ENCODE data around the gene ALPI.

ALPI gene

DNA sequence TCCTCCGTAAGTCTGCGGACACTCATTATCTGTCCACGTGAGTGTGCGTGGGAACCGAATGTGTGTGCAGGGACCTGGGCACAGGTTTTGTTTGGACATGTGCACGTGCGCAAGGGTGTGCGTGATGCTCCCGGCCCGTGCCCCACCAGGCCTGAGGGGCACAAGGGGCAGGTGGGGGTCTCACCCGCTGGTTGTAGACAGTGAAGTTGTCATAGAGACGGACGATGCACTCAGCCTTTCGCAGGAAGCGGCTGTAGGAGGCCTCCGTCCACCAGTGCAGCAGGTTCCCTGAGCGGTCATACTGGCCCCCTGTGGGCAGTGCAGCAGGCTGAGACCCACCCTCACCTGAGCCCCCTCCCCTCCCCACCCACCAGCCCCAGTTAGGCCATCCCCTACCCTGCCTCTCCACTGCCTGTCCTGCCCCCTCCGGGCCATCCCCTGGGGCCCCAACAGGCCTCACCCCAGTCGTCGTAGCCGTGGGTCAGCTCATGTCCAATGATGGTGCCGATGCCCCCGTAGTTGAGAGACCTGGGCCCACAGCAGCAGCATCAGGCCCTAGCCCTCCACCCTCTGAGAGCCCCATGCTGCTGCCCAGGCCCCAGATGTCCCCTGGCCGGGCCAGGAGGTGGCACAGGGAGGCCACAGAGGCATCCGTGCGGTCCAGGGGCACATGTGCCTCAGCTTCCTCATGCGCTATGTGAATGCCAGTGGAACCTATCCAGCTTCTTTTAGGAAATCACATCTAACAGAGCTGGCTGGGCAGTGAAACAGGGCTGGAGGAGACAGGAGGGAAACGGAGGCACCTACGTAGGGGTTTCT is 25.6 kb downstream of the ALPI start:
- peak in 4 of 10 donors; percentile 5 to 65 (median 34) for DNase-seq
- intact Hi-C loops (cut with DNase I): no loop called here

GRCh38 chr2:232482301-232483238 is 26.6 kb downstream of the ALPI start:
- intact Hi-C loops (cut with DNase I): no loop called here
- peak in 5 of 10 donors; percentile 4 to 79 (median 18) for DNase-seq

DNA sequence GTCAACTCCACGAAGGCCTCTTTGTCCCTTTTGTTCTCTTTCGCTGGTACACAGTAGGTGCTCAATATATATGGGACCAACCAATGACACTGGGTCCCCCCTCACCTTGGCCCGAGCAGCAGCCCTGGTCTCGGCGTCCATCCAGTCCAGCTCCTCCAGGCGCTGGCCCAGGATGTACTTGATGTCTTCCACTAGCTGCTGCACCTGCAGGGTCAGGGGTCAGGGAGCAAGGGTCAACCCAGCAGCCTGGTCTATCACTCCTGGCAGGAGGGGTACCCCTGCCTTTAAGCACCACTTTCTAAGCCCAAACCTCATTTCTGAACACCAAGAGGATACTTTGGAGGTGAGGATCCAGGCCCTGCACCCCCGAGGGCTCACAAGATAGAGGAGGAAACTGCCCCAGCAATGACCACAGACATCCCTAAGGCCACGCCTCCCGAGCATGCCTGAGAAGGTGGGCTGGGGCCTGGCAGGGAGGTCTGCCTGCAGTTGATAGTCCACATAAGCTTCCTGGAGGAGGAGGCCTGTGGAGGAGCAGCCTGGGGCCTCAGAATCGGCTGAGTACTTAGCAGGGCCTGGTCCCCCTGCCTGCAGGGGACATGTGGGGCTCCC is 27.5 kb downstream of the ALPI start:
- peak in 4 of 10 donors; percentile 2 to 62 (median 40) for DNase-seq
- intact Hi-C loops (cut with DNase I): no loop called here

GRCh38 chr2:232483923-232484627 is 28.1 kb downstream of the ALPI start:
- intact Hi-C loops (cut with DNase I): no loop called here
- DNase-seq: peak in 4 of 10 donors; percentile 6 to 67 (median 43)

DNA sequence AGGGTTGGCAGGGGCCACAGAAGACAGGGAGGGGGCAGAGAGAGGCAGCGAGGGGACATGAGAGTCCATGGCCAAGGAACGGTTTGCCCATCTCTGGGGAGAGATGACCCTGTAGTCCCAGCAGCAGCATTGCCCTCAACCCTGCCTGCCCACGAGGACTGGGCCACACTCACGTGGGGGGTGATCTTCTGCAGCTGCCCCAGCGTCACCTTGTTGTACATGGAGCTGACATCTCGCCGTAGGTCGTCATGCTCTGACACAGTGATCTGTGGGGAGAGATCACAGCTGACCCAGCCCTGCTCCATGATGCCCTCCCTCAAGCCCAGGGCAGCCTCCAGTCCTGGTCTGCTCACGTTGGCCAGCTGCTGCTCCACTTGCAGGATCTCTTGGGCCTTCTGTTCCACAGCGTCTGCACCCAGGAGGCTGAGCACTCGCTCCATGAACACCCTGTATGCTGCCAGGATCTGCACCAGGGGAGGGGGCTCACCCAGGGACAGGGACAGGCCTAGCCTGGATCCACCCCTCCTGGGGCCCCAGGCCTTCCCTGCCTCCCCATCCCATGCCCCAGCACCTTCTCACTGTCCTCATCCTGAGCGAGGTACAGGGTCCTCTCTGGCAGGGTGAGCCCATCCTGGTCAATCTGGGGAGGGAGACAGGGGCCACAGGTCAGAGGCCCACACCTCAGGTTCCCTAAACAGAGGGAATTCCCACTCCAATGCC is 28.8 kb downstream of the ALPI start:
- peak in 4 of 10 donors; percentile 15 to 66 (median 40) for DNase-seq

DNA sequence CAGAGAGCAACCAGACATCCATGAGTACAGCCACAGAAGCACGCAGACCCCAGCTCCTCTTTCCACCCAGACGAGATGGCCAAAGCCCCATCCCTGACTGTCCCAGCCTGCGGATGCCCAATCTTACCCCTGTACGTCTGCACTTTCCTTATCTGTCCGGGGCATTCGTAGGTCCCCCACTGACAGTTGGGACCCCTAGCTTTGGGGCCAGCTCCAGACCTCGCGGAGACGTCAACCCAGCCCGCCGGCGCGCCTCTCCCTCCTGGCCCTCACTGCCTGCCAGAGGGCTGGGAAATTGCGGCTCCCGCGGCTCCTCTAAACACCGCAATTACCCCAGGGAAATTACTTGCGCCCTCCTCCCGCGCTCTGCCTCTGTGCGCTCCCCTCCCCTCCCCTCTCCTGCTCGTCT is 29.4 kb downstream of the ALPI start:
- peak in 3 of 10 donors; percentile 9 to 61 (median 40) for DNase-seq

More for the DNA sequence above, 28.8 kb downstream of the ALPI start:
- intact Hi-C loops (cut with DNase I): no loop called here

DNA sequence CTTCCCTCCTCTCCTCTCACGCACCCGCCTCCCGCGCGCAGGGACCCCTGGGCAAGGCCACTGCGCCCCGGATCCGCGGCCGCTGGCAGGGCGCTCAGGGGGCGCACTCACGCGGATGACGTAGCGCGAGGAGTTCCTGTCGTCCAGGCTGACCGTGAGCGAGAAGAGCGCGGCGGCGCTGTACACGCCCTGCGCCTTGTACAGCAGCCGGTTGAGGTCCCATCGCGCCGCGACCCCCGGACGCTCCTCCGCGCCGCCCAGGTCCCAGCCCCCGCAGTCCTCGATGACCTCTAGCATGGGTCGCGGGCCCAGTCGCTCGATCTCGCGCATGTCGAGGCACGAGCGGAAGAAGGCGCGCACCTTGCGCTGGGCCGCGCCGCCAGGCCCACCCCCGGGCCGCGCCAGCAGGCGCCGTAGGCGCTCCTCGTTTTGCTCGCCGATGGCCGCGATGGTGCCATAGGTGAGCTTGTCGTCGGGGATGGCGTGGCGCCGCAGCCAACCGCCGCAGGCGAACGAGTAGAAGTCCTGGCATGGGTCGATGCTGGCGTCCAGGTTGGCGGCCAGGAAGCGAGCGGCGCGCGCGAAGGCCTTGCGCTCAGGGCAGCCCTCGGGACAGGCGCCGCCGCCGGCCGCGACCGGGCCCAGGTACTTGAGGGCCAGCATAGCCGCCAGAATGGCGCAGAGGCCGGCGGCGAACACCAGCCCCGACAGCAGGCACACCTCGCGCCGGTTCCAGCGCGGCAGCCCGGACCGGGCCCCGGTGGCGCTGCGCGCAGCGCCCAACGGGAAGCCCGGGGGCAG is 30.0 kb downstream of the ALPI start:
- peak in 4 of 10 donors; percentile 22 to 74 (median 49) for DNase-seq
- intact Hi-C loops (cut with DNase I): no loop called here

More for the DNA sequence above, 29.4 kb downstream of the ALPI start:
- intact Hi-C loops (cut with DNase I): no loop called here

DNA sequence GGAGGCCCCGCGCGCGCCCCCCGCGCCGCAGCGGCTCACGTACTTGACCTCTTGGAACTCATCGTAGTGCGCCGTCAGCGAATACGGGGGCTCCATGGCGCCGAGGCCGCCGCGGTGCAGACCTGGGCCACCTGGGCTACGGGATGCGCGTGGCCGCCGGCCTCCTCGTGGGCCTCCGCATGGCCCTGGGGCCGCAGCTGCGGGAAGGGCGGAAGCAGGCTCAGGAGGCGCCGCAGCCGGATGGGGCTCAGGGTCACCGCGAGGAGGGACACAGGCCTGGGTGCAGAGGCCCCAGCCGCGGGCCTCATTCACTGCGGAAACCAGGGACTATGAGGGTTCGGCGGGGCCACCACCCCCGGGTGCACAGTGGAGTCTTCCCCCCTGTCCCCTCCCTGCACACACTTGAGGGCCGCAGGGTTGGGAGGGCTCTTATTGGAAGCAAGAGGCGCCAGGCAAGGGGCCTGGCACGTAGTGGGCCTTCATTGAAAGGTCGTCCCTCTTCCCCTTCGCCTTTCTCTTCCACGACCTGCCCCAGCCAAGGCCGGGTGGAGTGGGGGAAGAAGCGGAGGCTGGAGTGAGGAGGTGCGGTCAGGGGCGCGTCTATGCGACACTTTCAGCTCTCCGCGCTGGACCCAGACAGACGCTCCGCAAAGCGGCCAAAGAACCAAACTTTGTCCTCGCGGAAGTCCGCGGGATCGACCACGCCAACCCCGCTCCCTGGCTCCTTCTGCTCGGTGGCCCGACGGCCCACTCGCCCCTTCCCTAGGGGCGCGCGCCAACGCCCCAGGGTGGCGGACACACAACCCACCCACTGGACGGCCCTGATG is 30.8 kb downstream of the ALPI start:
- intact Hi-C loops (cut with DNase I): no loop called here

DNA sequence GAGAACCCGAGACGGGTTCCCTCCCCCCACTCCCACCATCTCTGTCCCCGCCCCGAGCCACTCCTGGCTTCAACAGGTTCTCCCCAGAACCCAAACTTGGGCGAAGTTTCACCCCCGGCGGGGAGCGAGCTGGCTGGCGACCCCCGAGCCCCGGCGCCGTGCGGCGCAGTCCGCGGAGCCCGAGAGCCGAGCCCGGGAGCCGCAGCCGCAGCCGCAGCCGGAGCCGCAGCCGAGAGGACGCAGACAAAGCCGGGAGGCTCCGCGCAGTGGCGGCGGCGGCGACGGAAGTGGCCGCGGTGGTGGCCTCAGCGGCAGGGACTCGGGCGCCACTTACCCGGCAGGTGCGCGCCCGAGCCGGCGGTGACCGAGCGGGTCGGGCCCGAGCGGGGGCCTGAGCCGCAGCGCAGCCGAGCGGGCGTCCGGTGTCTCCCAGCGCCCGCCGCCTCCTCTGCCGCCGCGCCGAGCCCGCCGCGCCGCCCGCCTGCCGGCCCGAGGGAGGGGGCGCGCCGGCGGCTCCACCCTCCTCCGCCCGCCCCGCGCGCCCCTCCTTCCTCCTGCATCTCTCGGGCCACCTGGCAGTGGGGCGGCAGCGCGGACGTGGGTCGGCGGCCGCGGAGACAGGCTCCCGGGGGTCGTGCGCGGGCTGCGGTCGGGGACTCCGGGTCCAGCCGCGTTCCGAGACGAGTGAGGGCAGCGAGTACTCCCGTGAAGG is 31.6 kb downstream of the ALPI start, which contains the start of gene ECEL1:
Gene ECEL1, minus strand, starts transcription at position 450 of the 712 bp plus-strand sequence. CDS start 1,181 bp downstream, outside the sequence.
- DNase-seq: peak in 5 of 10 donors; percentile 4 to 70 (median 38)
- intact Hi-C loops (cut with DNase I): no loop called here

More for the DNA sequence above, 30.8 kb downstream of the ALPI start:
- DNase-seq: peak in 5 of 10 donors; percentile 1 to 74 (median 44)

- intact Hi-C loops (cut with DNase I): no loop called here
- DNase-seq: peak in 3 of 10 donors; percentile 41 to 67 (median 60)
Measured at GRCh38 chr2:232488097-232488711, 32.3 kb downstream of the ALPI start.

DNA sequence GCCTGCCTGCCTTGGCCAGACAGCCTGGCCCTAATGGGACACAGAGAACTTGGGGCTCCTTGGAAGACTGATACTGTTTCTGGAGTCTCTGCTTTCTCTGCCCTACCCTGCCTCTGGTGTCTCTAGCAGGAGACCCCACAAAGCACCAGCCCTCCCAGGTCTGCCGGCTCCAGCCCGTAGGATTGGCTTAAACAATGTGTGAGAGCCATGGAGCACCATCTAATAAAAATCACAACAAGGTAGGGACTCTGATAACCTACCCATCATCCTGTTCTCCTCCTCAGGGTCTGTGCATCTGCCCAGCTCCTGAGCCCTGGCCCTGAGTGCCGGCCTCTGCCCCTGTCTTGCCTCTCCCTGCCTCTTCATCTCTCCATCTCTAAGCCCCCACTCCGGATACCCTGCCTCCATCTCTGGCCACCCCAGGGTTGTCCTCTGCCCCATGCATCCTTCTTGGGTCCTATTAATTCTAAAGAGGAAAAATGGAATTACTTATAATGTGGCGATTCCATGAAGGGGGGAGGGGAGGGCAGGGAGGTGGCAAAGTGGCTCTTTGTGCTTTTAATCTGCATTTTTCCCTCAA is 32.9 kb downstream of the ALPI start:
- DNase-seq: peak in 5 of 10 donors; percentile 0 to 72 (median 22)
- intact Hi-C loops (cut with DNase I): no loop called here

DNA sequence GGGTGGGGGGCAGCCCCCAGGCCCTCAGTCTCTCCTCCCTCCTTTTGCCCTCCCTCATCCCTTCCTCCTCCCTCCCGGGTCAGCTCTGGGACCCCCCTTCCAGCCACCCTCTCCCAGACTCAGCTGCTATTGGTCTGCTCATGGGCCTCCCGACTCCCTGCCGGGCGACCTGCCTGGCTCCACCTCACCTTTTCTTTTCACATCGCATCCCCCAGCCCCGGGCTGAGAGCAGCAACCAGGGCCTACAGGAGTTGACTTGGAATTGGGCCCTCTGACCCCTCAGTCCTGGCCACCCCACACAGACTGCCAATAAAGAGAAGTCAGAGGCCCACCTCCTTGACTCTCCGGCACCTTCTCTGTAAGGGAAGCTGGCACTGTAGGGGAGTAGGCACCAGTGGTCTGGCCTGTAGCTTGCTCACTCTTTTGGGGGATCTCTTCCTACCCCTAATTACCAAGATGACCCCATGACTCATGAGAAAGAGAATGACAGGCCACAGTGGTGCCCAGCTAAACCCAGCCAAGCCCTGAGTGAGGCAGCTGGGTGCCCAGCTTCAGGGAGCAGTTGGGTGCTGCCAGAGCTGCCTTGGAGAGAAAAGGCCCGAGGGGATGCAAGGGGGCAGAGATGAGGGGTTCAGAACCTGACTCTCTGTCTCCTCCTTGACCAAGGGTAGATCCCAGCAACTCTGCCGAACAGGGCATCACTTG is 33.7 kb downstream of the ALPI start:
- intact Hi-C loops (cut with DNase I): no loop called here
- peak in 7 of 10 donors; percentile 3 to 70 (median 19) for DNase-seq

- intact Hi-C loops (cut with DNase I): no loop called here
- DNase-seq: peak in 7 of 10 donors; percentile 4 to 83 (median 24)
Measured at GRCh38 chr2:232490221-232491138, 34.5 kb downstream of the ALPI start.

- intact Hi-C loops (cut with DNase I): no loop called here
- DNase-seq: peak in 5 of 10 donors; percentile 2 to 54 (median 32)
Measured at GRCh38 chr2:232491139-232491780, 35.3 kb downstream of the ALPI start.
